ENCODE results near the gene CARS1. TPM values are rescaled to one million over a fixed set of nuclear protein-coding genes. Genes with fewer than 3 reads are reported as not detected.

The CARS1 gene
- total and polyA plus RNA-seq, 2 of the 4 experiments (the other 2 are of a cell fraction), result 72.7 to 78.3 TPM

GRCh38 chr11:3086114-3086513 lies 28.9 kb upstream of the CARS1 start:
- H3K9ac ChIP-seq (ENCODE audit: low read depth, low read length), result no peak overlapping the region
- no peaks in the 10 kb centered on the region for H3K4me1 ChIP-seq (ENCODE audit: control insufficient read depth, insufficient read depth, low read length)
- no peaks in the 10 kb centered on the region for H3K9me1 ChIP-seq (ENCODE audit: insufficient read depth, low read length)
- TF ChIP-seq MAFK (IDR thresholded peaks at IDR 0.05; ENCODE audit: low read depth, low read length) (no peak), ELK1 (IDR thresholded peaks at IDR 0.05; ENCODE audit: borderline replicate concordance, low read depth, low read length) (no peak), NFE2L2 (IDR thresholded peaks at IDR 0.05; ENCODE audit: low read depth, low read length) (no peak)
- no peaks in the 10 kb centered on the region for H3K9me3 ChIP-seq (ENCODE audit: control insufficient read depth, insufficient read depth, low read length)
- no peak overlapping the region for H2BK20ac ChIP-seq (ENCODE audit: low read depth, low read length)
- H4K8ac ChIP-seq (ENCODE audit: low read depth in 2 of 2, low read length in 2 of 2), result no peak overlapping the region
- no peak for DNase-seq
- no peak overlapping the region for H4K91ac ChIP-seq (ENCODE audit: insufficient read depth, low read depth, low read length)
- ChIA-PET POLR2A (ENCODE audit: unreplicated experiment) (no interaction called here), CTCF (no interaction called here)
- H3K14ac ChIP-seq (replicated peaks; ENCODE audit: low read depth, low read length), result no peak overlapping the region
- no peak overlapping the region for H3K4me3 ChIP-seq (ENCODE audit: insufficient read depth, low read depth, low read length)
- H2AK9ac ChIP-seq (replicated peaks; ENCODE audit: low read depth, low read length, poor library complexity), result no peak overlapping the region
- H3K36me3 ChIP-seq (ENCODE audit: control insufficient read depth, insufficient read depth, low read length), result peaks cover 17% of the 10 kb centered on the region; the same call in 1 of the 2 replicates
- WGBS, 2 experiments (ENCODE audit: extremely low coverage in 2 of 2, insufficient read length in 1 of 2), result no CpG with 5 or more reads among the region's 8 CpGs
- no peak overlapping the region for H2AFZ ChIP-seq (replicated peaks; ENCODE audit: low read length, poor library complexity)
- H3K27ac ChIP-seq (ENCODE audit: insufficient read depth, low read length), result no peak overlapping the region
- no peak overlapping the region for H2BK5ac ChIP-seq (ENCODE audit: low read depth, low read length, poor library complexity, severe bottlenecking)
- H2BK120ac ChIP-seq (ENCODE audit: low read depth, low read length), result no peak overlapping the region
- in situ Hi-C loops (cut with MboI; ENCODE audit: low sequenced_read_pairs), result no loop called here
- H2BK15ac ChIP-seq (ENCODE audit: low read depth, low read length), result no peak overlapping the region
- H4K5ac ChIP-seq (ENCODE audit: low read depth, low read length), result no peak overlapping the region
- dilution Hi-C loops (cut with HindIII; ENCODE audit: low sequenced_read_pairs, unreplicated experiment), result no loop called here
- BruUV-seq (replicated peaks), result no TSS peak
- no peaks in the 10 kb centered on the region; the same call in 1 of the 2 replicates for H4K20me1 ChIP-seq (ENCODE audit: insufficient read depth, low read length)
- no peak for ATAC-seq (ENCODE audit: low read depth)
- H3K4me2 ChIP-seq (ENCODE audit: low read depth, low read length), result no peak overlapping the region
- H3K56ac ChIP-seq (ENCODE audit: extremely low read depth, insufficient read depth, low read length), result no peak overlapping the region
- no peak overlapping the region for H2AK5ac ChIP-seq (ENCODE audit: low read depth, low read length)
- H3K79me1 ChIP-seq (ENCODE audit: low read depth in 1 of 2, low read length in 2 of 2), result no peaks in the 10 kb centered on the region
- H3K23ac ChIP-seq (ENCODE audit: low read depth, low read length), result no peak overlapping the region
- intact Hi-C loops (cut with micrococcal nuclease), result no loop called here
- H3K4ac ChIP-seq (ENCODE audit: low read depth, low read length), result no peak overlapping the region
- 0 out of 2 replicates have a peak, but pooled peaks cover 1% of the 10 kb centered on the region for H3K27me3 ChIP-seq (ENCODE audit: control insufficient read depth, insufficient read depth, low read length)
- H3K18ac ChIP-seq (ENCODE audit: low read depth, low read length), result no peak overlapping the region

All from IMR-90 (cell line).